Right lobe of liver (tissue), 4 donors: ENCODE measurements around the gene CEP57L1.

Source experiments
- CTCF ChIP-seq, 4 donors: fragments of 200-600 bp in 3 of 4; fragments of 450-650 bp in 1 of 4; IDR thresholded peaks; one replicate each; pipeline versions ENCODE4 v1.5.1 to v1.8.0; 2016 to 2022; ENCODE audit warnings: antibody characterized with exemption in 4 of 4, mild to moderate bottlenecking in 2 of 4
- POLR2A ChIP-seq: fragments of 450-650 bp; IDR thresholded peaks from one replicate; pipeline ENCODE4 v1.6.1; 2017; ENCODE audit warnings: antibody characterized with exemption, mild to moderate bottlenecking
- donor health status: DM: no; HTN: no; CAD: no.
- donor health status: DM: no; HTN: no; CAD: no.
- donor health status: DM: no; HTN: yes; CAD: no.

GRCh38 chr6:109052852-109053251, 42.5 kb upstream of the CEP57L1 start:
- TF ChIP-seq CTCF (IDR thresholded peaks at IDR 0.05): no peak
- TF ChIP-seq POLR2A: no peak
